SJSA1 (cell line): Measurements from ENCODE around the gene SMIM33. TPM values are rescaled to one million over a fixed set of nuclear protein-coding genes. Genes with fewer than 3 reads are reported as not detected.
"Not testable (repeated sequence)": the region's sequence is repeated elsewhere in the genome, so short reads cannot be mapped to it uniquely, and the experiment has no call there.

Experiments
- DNase-seq, 2 experiments: peaks; one replicate each; pipeline ENCODE4 v3.0.0-alpha.2; 2015 to 2020; ENCODE audit warnings: low spot score in 2 of 2, low read depth in 1 of 2
- H3K27ac ChIP-seq: fragments of 250-450 bp; sonication (Bioruptor Pico); 2 replicates; pipeline ENCODE4 v1.5.1; 2020; ENCODE audit warnings: mild to moderate bottlenecking, moderate library complexity
- H3K27me3 ChIP-seq: fragments of 250-450 bp; sonication (Bioruptor Pico); replicated peaks from 2 replicates; pipeline ENCODE4 v1.5.1; 2020; ENCODE audit warnings: mild to moderate bottlenecking, moderate library complexity
- H3K36me3 ChIP-seq: fragments of 250-450 bp; sonication (Bioruptor Pico); 2 replicates; pipeline ENCODE4 v1.5.1; 2020; ENCODE audit warnings: mild to moderate bottlenecking
- H3K4me1 ChIP-seq: fragments of 250-450 bp; sonication (Bioruptor Pico); replicated peaks from 2 replicates; pipeline ENCODE4 v1.6.1; 2021; ENCODE audit warnings: mild to moderate bottlenecking
- H3K4me3 ChIP-seq: fragments of 250-450 bp; sonication (Bioruptor Pico); 2 replicates; pipeline ENCODE4 v1.5.1; 2020; ENCODE audit warnings: mild to moderate bottlenecking
- H3K9me3 ChIP-seq: fragments of 250-450 bp; sonication (Bioruptor Pico); replicated peaks from 2 replicates; pipeline ENCODE4 v1.5.1; 2020; ENCODE audit warnings: mild to moderate bottlenecking
- total RNA-seq: library from RNA; depleted of rRNA; stranded (reverse); fragments of >200 nt; shearing (Covaris generic); gene quantifications from 2 replicates; pipeline ENCODE4 v1.2.3, GENCODE V29; 2014; rRNA removed

Gene SMIM33
- total RNA-seq, 1 experiment from 2014 or later, result not detected

GRCh38 chr5:139513434-139513833 is 42.6 kb downstream of the SMIM33 start:
- not testable (repeated sequence) for H3K27me3 ChIP-seq, H3K36me3 ChIP-seq, H3K4me3 ChIP-seq, H3K27ac ChIP-seq, H3K9me3 ChIP-seq
- H3K4me1 ChIP-seq, result peaks cover 13% of the 10 kb centered on the region
- peak; percentile 72 to 87 for DNase-seq

- no peak overlapping the region for H3K27ac ChIP-seq
- no peaks in the 10 kb centered on the region for H3K27me3 ChIP-seq
- no peaks in the 10 kb centered on the region for H3K36me3 ChIP-seq
- DNase-seq, result no peak
- H3K4me3 ChIP-seq, result no peak overlapping the region
- peaks cover 17% of the 10 kb centered on the region for H3K4me1 ChIP-seq
- H3K9me3 ChIP-seq, result no peaks in the 10 kb centered on the region
These were observed 43.2 kb downstream of the SMIM33 start for GRCh38 chr5:139513852-139514485.

- Histone ChIP-seq H3K27ac (no peak overlapping the region), H3K9me3 (no peaks in the 10 kb centered on the region), H3K4me3 (no peak overlapping the region), H3K27me3 (no peaks in the 10 kb centered on the region), H3K4me1 (peaks cover 17% of the 10 kb centered on the region), H3K36me3 (no peaks in the 10 kb centered on the region)
- no peak for DNase-seq
These were observed 43.7 kb downstream of the SMIM33 start for GRCh38 chr5:139514486-139514856.

- H3K4me1 ChIP-seq, result peaks cover 17% of the 10 kb centered on the region
- H3K4me3 ChIP-seq, result peak overlapping the region; percentile 39
- H3K36me3 ChIP-seq, result no peaks in the 10 kb centered on the region
- H3K27me3 ChIP-seq, result no peaks in the 10 kb centered on the region
- peak; percentile 93 to 96 for DNase-seq
- no peaks in the 10 kb centered on the region for H3K9me3 ChIP-seq
- peak overlapping the region; percentile 52 for H3K27ac ChIP-seq
These were observed 47.1 kb downstream of the SMIM33 start for GRCh38 chr5:139517683-139518564.

Other genes starting within 250 kb of the SMIM33 start
- 452 and 470 TPM in 2 replicates for gene MATR3, start 177.3 kb upstream of the SMIM33 start, total RNA-seq
- 107 and 119 TPM in 2 replicates for gene PAIP2, start 129.2 kb upstream of the SMIM33 start, total RNA-seq
- gene SLC23A1, start 87.7 kb upstream of the SMIM33 start, total RNA-seq, result not detected in 2 replicates
- not detected in 2 replicates for gene MZB1, start 81.1 kb upstream of the SMIM33 start, total RNA-seq
- gene PROB1, start 75.9 kb upstream of the SMIM33 start, total RNA-seq, result 0.25 and 0.58 TPM in 2 replicates
- 4.0 and 8.5 TPM in 2 replicates for gene SPATA24, start 66.9 kb upstream of the SMIM33 start, total RNA-seq
- 4.7 and 12.1 TPM in 2 replicates for gene DNAJC18, start 31.5 kb upstream of the SMIM33 start, total RNA-seq
- gene ECSCR, start 8.3 kb upstream of the SMIM33 start, total RNA-seq, result 0.53 and 1.2 TPM in 2 replicates
- gene STING1, start 11.8 kb downstream of the SMIM33 start, total RNA-seq, result 46.6 and 49.2 TPM in 2 replicates
- 136 and 159 TPM in 2 replicates for gene UBE2D2, start 90.3 kb downstream of the SMIM33 start, total RNA-seq
- gene CXXC5, start 177.3 kb downstream of the SMIM33 start, total RNA-seq, result 101 and 114 TPM in 2 replicates